ENCODE data around the gene ACOX1.

GRCh38 chr17:76011951-76012350 is 33.0 kb upstream of the ACOX1 start:
- TF ChIP-seq TAF1 (IDR thresholded peaks at IDR 0.05; ENCODE audit: low read depth) = no peak
- TF ChIP-seq RAD21 (IDR thresholded peaks at IDR 0.05; ENCODE audit: low read depth) = no peak
- no peak for TF ChIP-seq MAX (IDR thresholded peaks at IDR 0.05)
- TF ChIP-seq CEBPB (IDR thresholded peaks at IDR 0.05) = no peak
- no peak for TF ChIP-seq REST (IDR thresholded peaks at IDR 0.05; ENCODE audit: low read depth)
- no peak for TF ChIP-seq FOXM1 (IDR thresholded peaks at IDR 0.05; ENCODE audit: borderline replicate concordance, low read depth)
- no peak for TF ChIP-seq EP300 (IDR thresholded peaks at IDR 0.05; ENCODE audit: borderline replicate concordance)

Data from Ishikawa (cell line).